Measurements from ENCODE around the gene CASKIN2.
A peak's percentile ranks its signal among the peaks of the same experiment; 100 is the strongest.

The CASKIN2 gene

GRCh38 chr17:75515496-75516254, at the start of gene CASKIN2:
TSS of gene CASKIN2 (minus strand) at chr17:75515537. CDS start at chr17:75513804, 1,733 bp downstream.
- peak; percentile 90 for DNase-seq

- DNase-seq = no peak
Measured at GRCh38 chr17:75565066-75565465, 49.7 kb upstream of the CASKIN2 start.

GRCh38 chr17:75564195-75564594, 48.9 kb upstream of the CASKIN2 start:
- no peak for DNase-seq

- no peak for DNase-seq
Measured at GRCh38 chr17:75563063-75563758, 47.9 kb upstream of the CASKIN2 start.

- DNase-seq = no peak
Measured at GRCh38 chr17:75561927-75562603, 46.7 kb upstream of the CASKIN2 start.

GRCh38 chr17:75559958-75560533, 44.7 kb upstream of the CASKIN2 start:
- no peak for DNase-seq

- no peak for DNase-seq
Measured at GRCh38 chr17:75558666-75559530, 43.6 kb upstream of the CASKIN2 start.

- DNase-seq = no peak
Measured at GRCh38 chr17:75557852-75558665, 42.7 kb upstream of the CASKIN2 start.

GRCh38 chr17:75557075-75557851, 41.9 kb upstream of the CASKIN2 start:
- DNase-seq = peak; percentile 65

- DNase-seq = no peak
Measured at GRCh38 chr17:75555679-75556153, 40.4 kb upstream of the CASKIN2 start.

GRCh38 chr17:75553295-75554110, 38.2 kb upstream of the CASKIN2 start:
- DNase-seq = no peak

- no peak for DNase-seq
Measured at GRCh38 chr17:75552425-75553294, 37.3 kb upstream of the CASKIN2 start.

GRCh38 chr17:75551266-75551665, 35.9 kb upstream of the CASKIN2 start:
- DNase-seq = no peak

GRCh38 chr17:75550139-75550465, 34.8 kb upstream of the CASKIN2 start:
- DNase-seq = no peak

- peak; percentile 93 for DNase-seq
Measured at GRCh38 chr17:75549246-75550138, 34.2 kb upstream of the CASKIN2 start.

- no peak for DNase-seq
Measured at GRCh38 chr17:75548813-75549212, 33.5 kb upstream of the CASKIN2 start.

GRCh38 chr17:75547091-75547490, 31.8 kb upstream of the CASKIN2 start:
- DNase-seq = no peak

- DNase-seq = no peak
Measured at GRCh38 chr17:75546181-75546580, 30.8 kb upstream of the CASKIN2 start.
